GM20000 (cell line): ENCODE data around the gene RFX7.
"Not testable (repeated sequence)": the region's sequence is repeated elsewhere in the genome, so short reads cannot be mapped to it uniquely, and the experiment has no call there.

Experiments used
- DNase-seq: peaks from one replicate; pipeline ENCODE4 v3.0.0; 2012; ENCODE audit warnings: low spot score
- TF ChIP-seq, protein P1 (sequence below): IDR thresholded peaks from 2 replicates; pipeline ENCODE4 v1.5.1; 2012; ENCODE audit warnings: mild to moderate bottlenecking, control low read depth; ENCODE audit errors: extremely low read depth, missing control alignments

Gene RFX7

DNA sequence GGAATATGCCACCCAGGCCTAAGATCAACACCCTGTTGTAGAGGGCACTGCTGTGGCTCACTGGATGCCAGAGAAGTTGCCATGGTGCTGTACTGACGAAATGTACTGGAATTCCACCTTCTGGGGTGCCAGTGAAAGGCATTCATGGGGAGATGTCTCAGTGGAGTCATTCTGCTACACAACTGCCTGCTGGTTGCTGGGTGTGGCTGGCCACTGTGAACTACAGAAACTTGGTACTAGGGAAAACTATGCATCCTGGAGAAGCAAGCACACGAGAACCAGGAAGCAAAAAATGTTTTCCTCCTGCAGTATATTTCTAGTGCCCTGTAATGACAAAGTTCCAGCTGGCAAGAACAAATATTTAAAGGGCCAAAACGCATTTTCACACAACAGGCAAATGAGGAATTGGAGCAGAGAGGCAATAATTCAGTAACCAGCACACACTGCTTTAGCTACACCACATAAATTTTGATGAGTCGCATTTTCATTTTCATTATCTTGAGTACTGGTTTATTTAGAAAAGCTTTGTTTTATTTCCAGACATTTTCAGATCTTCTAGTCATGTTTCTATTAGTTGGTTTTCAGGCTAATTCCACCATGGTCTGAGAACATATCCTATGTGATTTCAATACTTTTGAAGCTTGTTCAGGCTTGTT lies 18.3 kb upstream of the RFX7 start:
- TF ChIP-seq, protein P1, sequence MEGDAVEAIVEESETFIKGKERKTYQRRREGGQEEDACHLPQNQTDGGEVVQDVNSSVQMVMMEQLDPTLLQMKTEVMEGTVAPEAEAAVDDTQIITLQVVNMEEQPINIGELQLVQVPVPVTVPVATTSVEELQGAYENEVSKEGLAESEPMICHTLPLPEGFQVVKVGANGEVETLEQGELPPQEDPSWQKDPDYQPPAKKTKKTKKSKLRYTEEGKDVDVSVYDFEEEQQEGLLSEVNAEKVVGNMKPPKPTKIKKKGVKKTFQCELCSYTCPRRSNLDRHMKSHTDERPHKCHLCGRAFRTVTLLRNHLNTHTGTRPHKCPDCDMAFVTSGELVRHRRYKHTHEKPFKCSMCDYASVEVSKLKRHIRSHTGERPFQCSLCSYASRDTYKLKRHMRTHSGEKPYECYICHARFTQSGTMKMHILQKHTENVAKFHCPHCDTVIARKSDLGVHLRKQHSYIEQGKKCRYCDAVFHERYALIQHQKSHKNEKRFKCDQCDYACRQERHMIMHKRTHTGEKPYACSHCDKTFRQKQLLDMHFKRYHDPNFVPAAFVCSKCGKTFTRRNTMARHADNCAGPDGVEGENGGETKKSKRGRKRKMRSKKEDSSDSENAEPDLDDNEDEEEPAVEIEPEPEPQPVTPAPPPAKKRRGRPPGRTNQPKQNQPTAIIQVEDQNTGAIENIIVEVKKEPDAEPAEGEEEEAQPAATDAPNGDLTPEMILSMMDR: no peak
- no peak for DNase-seq

DNA sequence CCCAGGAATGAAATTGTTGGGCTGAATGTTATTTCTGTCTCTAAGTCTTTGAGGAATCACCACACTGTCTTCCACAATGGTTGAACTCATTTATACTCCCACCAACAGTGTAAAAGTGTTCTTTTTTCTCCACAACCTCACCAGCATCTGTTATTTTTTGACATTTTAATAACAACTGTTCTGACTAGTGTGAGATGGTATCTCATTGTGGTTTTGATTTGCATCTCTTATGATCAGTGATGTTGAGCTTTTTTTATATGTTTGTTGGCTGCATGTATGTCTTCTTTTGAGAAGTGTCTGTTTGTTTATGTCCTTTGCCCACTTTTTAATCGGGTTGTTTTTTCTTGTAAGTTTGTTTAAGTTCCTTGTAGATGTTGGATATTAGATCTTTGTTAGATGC lies 13.6 kb upstream of the RFX7 start:
- not testable (repeated sequence) for DNase-seq

DNA sequence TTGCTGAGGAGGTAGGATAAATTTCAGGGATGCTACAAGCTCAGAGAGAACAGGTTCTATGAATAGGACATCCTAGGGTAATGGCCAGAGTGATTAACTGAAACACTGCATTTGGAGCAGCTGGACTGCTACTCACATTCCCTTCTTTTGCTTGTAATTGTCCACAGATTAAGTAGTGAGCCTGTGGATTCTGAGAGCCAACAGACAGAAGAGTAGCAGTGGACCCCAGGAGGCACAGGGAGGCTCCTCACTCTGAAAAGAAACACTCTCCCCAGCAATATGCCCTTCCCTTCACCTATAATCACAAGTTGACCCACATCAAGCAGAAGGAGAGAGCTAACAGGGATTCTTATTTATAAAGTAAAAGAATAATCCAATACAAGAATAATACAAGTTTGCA lies 10.6 kb upstream of the RFX7 start:
- DNase-seq: no peak
- TF ChIP-seq, protein P1: no peak

DNA sequence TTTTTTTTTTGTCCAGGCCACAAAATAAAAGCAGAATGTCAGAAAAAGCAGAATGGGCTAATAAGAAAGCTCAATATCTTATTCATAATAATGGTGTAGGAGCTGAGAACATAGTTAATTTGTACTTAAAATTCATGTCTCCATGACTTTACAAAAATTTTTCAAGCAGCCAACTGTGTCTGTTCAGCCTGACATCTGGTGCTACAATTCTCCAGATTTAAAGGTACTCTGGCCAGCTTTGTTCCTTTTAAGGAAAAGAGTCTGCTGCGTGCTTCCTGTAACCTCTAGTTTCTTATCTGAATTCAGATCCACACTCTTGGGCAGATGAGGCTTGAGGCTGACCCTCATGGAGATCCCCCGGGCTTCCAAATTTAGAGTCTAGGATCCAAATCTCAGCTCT lies 8.7 kb upstream of the RFX7 start:
- TF ChIP-seq, protein P1: no peak
- no peak for DNase-seq

DNA sequence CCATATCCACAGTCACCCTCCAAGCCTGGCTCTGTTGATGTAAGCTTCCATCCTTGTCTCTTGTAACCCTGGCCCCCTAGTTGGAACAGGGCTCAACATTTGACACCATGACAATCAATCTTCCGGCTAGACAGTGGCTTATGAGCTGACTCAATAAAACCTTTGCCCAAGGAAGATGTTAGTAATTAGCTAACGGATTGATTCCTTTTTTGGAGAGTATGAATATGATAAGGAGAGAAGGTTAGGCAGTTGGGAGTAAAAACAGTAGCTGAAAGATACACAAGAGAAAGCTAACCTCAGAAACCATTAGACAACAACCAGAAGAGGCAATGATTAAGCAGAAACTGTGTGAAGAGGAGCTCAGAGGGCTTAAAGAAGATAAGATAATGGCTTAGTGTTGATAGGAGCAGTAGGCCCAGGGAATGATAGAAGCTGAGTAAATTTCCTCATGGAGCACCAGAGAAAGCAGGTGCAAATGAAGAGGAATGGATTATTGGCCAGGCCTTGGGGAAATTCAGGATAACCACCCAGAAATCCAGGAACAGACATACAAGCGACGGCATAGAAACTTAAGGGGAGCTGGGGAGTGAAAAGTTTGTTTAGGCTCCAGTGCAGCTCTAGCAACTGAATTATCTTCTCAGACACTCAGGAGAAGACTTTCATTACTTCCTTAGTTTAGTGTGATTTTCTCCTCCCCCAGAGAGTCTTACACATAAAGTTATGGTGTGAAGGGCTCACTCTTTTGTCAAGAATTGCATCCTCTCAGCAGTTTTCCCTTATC lies 7.8 kb upstream of the RFX7 start:
- DNase-seq: no peak
- TF ChIP-seq, protein P1: no peak

DNA sequence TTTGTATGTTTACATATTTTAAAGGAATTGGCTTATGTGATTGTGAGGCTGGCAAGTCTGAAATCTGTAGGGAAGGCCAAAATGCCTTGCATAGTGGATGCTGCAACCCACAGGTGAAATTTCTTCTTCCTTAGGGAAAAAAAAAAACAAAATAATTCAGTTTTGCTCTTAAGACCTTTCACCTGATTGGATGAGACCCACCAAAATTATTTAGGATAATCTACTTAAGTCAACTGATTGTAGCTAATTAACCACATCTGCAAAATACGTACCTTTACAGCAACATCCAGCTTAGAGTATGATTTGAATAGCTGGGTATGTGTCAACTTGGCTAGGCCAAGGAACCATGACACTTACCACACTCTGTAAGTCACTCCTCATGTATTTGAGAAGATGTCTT lies 6.9 kb upstream of the RFX7 start:
- DNase-seq: no peak
- TF ChIP-seq, protein P1: no peak

DNA sequence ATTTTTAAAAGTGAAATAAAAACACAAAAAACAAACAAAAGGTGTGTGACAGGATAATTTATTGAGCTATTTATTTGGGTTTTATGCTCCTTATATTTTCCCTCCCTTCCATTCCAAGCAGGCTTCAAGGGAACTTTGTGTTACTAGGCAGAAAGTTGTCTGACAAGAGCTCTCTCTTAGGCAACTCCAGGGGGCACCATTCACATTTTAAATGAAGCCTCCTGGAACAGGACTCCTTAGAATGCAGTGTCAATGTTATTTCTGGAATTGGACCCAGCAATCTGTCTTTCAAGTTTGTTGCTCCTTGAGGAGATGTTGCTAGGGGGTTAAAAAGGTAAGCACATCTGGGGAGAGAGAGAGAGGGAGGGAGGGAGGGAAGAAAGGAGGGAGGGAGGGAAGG lies 5.4 kb upstream of the RFX7 start:
- DNase-seq: peak; percentile 36
- TF ChIP-seq, protein P1: peak; percentile 33

DNA sequence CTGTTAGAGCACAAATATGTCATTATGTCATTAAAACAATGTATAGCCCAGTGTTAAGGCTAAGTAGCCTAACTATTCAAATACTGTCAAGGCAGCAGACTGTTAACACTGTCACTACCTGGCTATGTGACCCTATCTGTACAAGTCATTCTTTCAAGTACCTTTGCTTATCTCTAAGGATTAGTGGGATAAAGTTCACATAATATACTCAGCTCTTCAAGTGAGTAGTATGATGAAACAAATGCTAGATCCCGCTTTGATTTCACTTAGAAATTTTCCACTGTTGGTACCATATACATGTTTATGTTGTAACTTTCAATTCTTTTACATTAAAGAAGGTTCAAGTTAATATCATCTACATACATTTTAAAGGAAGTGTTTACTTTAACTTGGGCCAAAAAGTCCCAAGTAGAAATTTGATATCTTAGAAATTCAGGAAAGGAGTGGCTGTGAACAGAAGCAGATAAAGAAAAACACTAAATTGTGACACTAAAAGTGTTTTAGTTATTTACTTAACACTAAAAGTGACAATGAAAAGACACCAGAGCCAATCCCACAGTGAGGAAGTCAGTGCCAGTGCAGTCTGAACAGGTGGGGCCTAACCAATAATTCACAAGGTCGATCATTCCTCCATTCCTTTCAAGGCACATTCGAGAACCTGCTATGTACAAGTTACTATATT lies 4.8 kb upstream of the RFX7 start:
- TF ChIP-seq, protein P1: no peak
- DNase-seq: no peak
